NCI-H748 (cell line): ENCODE results near the gene RGS16.

Experiments used
- DNase-seq: peaks from one replicate; lab custom pipeline; 2025; ENCODE audit not compliant: unreplicated experiment; lab: John Stamatoyannopoulos, UW

RGS16 gene

GRCh38 chr1:182587093-182587492 lies 17.1 kb downstream of the RGS16 start:
- DNase-seq, result no peak

- DNase-seq, result no peak
Observed at GRCh38 chr1:182586380-182586779, 17.8 kb downstream of the RGS16 start.

- DNase-seq, result no peak
Observed at GRCh38 chr1:182584746-182585145, 19.4 kb downstream of the RGS16 start.

- no peak for DNase-seq
Observed at GRCh38 chr1:182580736-182581135, 23.5 kb downstream of the RGS16 start.

GRCh38 chr1:182575540-182576149 lies 28.5 kb downstream of the RGS16 start:
- DNase-seq, result no peak

- DNase-seq, result no peak
Observed at GRCh38 chr1:182574156-182574555, 30.0 kb downstream of the RGS16 start.

GRCh38 chr1:182570611-182570970 lies 33.6 kb downstream of the RGS16 start:
- DNase-seq, result no peak

- no peak for DNase-seq
Observed at GRCh38 chr1:182569939-182570610, 34.1 kb downstream of the RGS16 start.

GRCh38 chr1:182568647-182569284 lies 35.4 kb downstream of the RGS16 start:
- no peak for DNase-seq

GRCh38 chr1:182567629-182568028 lies 36.6 kb downstream of the RGS16 start:
- no peak for DNase-seq

- no peak for DNase-seq
Observed at GRCh38 chr1:182565537-182565936, 38.7 kb downstream of the RGS16 start.

GRCh38 chr1:182564406-182565004 lies 39.7 kb downstream of the RGS16 start:
- no peak for DNase-seq

GRCh38 chr1:182563095-182563494 lies 41.1 kb downstream of the RGS16 start:
- DNase-seq, result no peak

- DNase-seq, result no peak
Observed at GRCh38 chr1:182561456-182561855, 42.7 kb downstream of the RGS16 start.

- no peak for DNase-seq
Observed at GRCh38 chr1:182560392-182560984, 43.7 kb downstream of the RGS16 start.

GRCh38 chr1:182556279-182556678 lies 47.9 kb downstream of the RGS16 start:
- DNase-seq, result no peak

GRCh38 chr1:182555493-182555892 lies 48.7 kb downstream of the RGS16 start:
- no peak for DNase-seq

- no peak for DNase-seq
Observed at GRCh38 chr1:182552527-182552926, 51.7 kb downstream of the RGS16 start.

GRCh38 chr1:182549811-182550210 lies 54.4 kb downstream of the RGS16 start:
- DNase-seq, result no peak

- DNase-seq, result no peak
Observed at GRCh38 chr1:182549346-182549745, 54.8 kb downstream of the RGS16 start.
